ENCODE results near the gene SMAGP. TPM values are rescaled to one million over a fixed set of nuclear protein-coding genes. Genes with fewer than 3 reads are reported as not detected.

SMAGP gene
- total and polyA plus RNA-seq, 2 of the 13 experiments (the other 11 are each of a cell fraction or from before 2014, with no cell fraction given), result 9.2 TPM

GRCh38 chr12:51269174-51270066, 795 bp downstream of the SMAGP start (continued):
- TF ChIP-seq, protein P1, sequence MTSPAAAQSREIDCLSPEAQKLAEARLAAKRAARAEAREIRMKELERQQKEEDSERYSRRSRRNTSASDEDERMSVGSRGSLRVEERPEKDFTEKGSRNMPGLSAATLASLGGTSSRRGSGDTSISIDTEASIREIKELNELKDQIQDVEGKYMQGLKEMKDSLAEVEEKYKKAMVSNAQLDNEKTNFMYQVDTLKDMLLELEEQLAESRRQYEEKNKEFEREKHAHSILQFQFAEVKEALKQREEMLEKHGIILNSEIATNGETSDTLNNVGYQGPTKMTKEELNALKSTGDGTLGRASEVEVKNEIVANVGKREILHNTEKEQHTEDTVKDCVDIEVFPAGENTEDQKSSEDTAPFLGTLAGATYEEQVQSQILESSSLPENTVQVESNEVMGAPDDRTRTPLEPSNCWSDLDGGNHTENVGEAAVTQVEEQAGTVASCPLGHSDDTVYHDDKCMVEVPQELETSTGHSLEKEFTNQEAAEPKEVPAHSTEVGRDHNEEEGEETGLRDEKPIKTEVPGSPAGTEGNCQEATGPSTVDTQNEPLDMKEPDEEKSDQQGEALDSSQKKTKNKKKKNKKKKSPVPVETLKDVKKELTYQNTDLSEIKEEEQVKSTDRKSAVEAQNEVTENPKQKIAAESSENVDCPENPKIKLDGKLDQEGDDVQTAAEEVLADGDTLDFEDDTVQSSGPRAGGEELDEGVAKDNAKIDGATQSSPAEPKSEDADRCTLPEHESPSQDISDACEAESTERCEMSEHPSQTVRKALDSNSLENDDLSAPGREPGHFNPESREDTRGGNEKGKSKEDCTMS (CRISPR knock-in tag; conservative IDR thresholded peaks at IDR 0.05), result no peak
- no peak for TF ChIP-seq SATB2 (CRISPR knock-in tag; IDR thresholded peaks at IDR 0.05)
- TF ChIP-seq BRCA1 (CRISPR knock-in tag; IDR thresholded peaks at IDR 0.05), result no peak
- 0 out of 2 replicates have a peak, but pooled peaks have one; percentile 4 for TF ChIP-seq POLR2G (IDR thresholded peaks at IDR 0.05; ENCODE audit: low read depth, low read length)
- TF ChIP-seq ZXDC (CRISPR knock-in tag; IDR thresholded peaks at IDR 0.05), result no peak
- no peak for TF ChIP-seq ZBTB3 (CRISPR knock-in tag; IDR thresholded peaks at IDR 0.05; ENCODE audit: borderline replicate concordance, low read depth)
- 0 out of 2 replicates have a peak, but pooled peaks have one; percentile 13 for TF ChIP-seq ZNF12 (CRISPR knock-in tag; IDR thresholded peaks at IDR 0.05)
- TF ChIP-seq, protein P2, sequence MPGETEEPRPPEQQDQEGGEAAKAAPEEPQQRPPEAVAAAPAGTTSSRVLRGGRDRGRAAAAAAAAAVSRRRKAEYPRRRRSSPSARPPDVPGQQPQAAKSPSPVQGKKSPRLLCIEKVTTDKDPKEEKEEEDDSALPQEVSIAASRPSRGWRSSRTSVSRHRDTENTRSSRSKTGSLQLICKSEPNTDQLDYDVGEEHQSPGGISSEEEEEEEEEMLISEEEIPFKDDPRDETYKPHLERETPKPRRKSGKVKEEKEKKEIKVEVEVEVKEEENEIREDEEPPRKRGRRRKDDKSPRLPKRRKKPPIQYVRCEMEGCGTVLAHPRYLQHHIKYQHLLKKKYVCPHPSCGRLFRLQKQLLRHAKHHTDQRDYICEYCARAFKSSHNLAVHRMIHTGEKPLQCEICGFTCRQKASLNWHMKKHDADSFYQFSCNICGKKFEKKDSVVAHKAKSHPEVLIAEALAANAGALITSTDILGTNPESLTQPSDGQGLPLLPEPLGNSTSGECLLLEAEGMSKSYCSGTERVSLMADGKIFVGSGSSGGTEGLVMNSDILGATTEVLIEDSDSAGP (CRISPR knock-in tag; IDR thresholded peaks at IDR 0.05; ENCODE audit: borderline replicate concordance), result peak; percentile 39; the same call in 1 of the 2 replicates
- TF ChIP-seq ZNF317 (CRISPR knock-in tag; IDR thresholded peaks at IDR 0.05), result no peak
- TF ChIP-seq YEATS4 (CRISPR knock-in tag; IDR thresholded peaks at IDR 0.05; ENCODE audit: borderline replicate concordance), result peak; percentile 12; the same call in 1 of the 2 replicates
- 0 out of 2 replicates have a peak, but pooled peaks have one; percentile 35 for TF ChIP-seq TSC22D2 (CRISPR knock-in tag; IDR thresholded peaks at IDR 0.05; ENCODE audit: borderline replicate concordance)
- TF ChIP-seq, protein P3, sequence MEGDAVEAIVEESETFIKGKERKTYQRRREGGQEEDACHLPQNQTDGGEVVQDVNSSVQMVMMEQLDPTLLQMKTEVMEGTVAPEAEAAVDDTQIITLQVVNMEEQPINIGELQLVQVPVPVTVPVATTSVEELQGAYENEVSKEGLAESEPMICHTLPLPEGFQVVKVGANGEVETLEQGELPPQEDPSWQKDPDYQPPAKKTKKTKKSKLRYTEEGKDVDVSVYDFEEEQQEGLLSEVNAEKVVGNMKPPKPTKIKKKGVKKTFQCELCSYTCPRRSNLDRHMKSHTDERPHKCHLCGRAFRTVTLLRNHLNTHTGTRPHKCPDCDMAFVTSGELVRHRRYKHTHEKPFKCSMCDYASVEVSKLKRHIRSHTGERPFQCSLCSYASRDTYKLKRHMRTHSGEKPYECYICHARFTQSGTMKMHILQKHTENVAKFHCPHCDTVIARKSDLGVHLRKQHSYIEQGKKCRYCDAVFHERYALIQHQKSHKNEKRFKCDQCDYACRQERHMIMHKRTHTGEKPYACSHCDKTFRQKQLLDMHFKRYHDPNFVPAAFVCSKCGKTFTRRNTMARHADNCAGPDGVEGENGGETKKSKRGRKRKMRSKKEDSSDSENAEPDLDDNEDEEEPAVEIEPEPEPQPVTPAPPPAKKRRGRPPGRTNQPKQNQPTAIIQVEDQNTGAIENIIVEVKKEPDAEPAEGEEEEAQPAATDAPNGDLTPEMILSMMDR (CRISPR knock-in tag; IDR thresholded peaks at IDR 0.05), result peak; percentile 89
- TF ChIP-seq, protein P4, sequence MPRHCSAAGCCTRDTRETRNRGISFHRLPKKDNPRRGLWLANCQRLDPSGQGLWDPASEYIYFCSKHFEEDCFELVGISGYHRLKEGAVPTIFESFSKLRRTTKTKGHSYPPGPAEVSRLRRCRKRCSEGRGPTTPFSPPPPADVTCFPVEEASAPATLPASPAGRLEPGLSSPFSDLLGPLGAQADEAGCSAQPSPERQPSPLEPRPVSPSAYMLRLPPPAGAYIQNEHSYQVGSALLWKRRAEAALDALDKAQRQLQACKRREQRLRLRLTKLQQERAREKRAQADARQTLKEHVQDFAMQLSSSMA (CRISPR knock-in tag; IDR thresholded peaks at IDR 0.05), result peak; percentile 49; the same call in 1 of the 2 replicates
- TF ChIP-seq MAZ (IDR thresholded peaks at IDR 0.05; ENCODE audit: borderline replicate concordance, low read depth, low read length), result no peak; the same call in 1 of the 2 replicates
- TF ChIP-seq MAZ (CRISPR knock-in tag; IDR thresholded peaks at IDR 0.05; ENCODE audit: low read depth), result peak; percentile 71
- TF ChIP-seq NCOA5 (CRISPR knock-in tag; IDR thresholded peaks at IDR 0.05), result no peak
- peak; percentile 49; the same call in 1 of the 2 replicates for TF ChIP-seq HOXD1 (CRISPR knock-in tag; IDR thresholded peaks at IDR 0.05)
- TF ChIP-seq MEIS1 (CRISPR knock-in tag; IDR thresholded peaks at IDR 0.05; ENCODE audit: borderline replicate concordance), result 0 out of 2 replicates have a peak, but pooled peaks have one; percentile 38

Measured in HepG2 (cell line).